Measurements from ENCODE around the gene FGF7.
"Not testable (repeated sequence)": the region's sequence is repeated elsewhere in the genome, so short reads cannot be mapped to it uniquely, and the experiment has no call there.

Gene FGF7

GRCh38 chr15:49423021-49423420 is at the start of gene FGF7:
Gene FGF7, plus strand, starts transcription at chr15:49423242. Its CDS starts 1,056 bp downstream, at chr15:49424298.
- DNase-seq = peak; percentile 55

GRCh38 chr15:49379996-49380395 is 43.0 kb upstream of the FGF7 start:
- no peak for DNase-seq

GRCh38 chr15:49380912-49381311 is 42.1 kb upstream of the FGF7 start:
- DNase-seq = no peak

GRCh38 chr15:49382394-49382793 is 40.6 kb upstream of the FGF7 start:
- no peak for DNase-seq

- DNase-seq = no peak
Measured at GRCh38 chr15:49383266-49383665, 39.8 kb upstream of the FGF7 start.

GRCh38 chr15:49387471-49387870 is 35.6 kb upstream of the FGF7 start:
- DNase-seq = no peak

- DNase-seq = not testable (repeated sequence)
Measured at GRCh38 chr15:49402515-49403296, 20.3 kb upstream of the FGF7 start.

GRCh38 chr15:49406352-49407118 is 16.5 kb upstream of the FGF7 start:
- DNase-seq = no peak

- DNase-seq = no peak
Measured at GRCh38 chr15:49410641-49411040, 12.4 kb upstream of the FGF7 start.

GRCh38 chr15:49412797-49413196 is 10.2 kb upstream of the FGF7 start:
- DNase-seq = no peak

- DNase-seq = no peak
Measured at GRCh38 chr15:49415149-49415548, 7.9 kb upstream of the FGF7 start.

GRCh38 chr15:49415638-49416037 is 7.4 kb upstream of the FGF7 start:
- no peak for DNase-seq

- no peak for DNase-seq
Measured at GRCh38 chr15:49418811-49419210, 4.2 kb upstream of the FGF7 start.

GRCh38 chr15:49421991-49422390 is 1.1 kb upstream of the FGF7 start:
- DNase-seq = peak; percentile 63

GRCh38 chr15:49423901-49424550 is 984 bp downstream of the FGF7 start:
- DNase-seq = no peak

- no peak for DNase-seq
Measured at GRCh38 chr15:49424954-49425353, 1.9 kb downstream of the FGF7 start.

- no peak for DNase-seq
Measured at GRCh38 chr15:49427372-49427771, 4.3 kb downstream of the FGF7 start.

GRCh38 chr15:49428409-49429095 is 5.5 kb downstream of the FGF7 start:
- no peak for DNase-seq

GRCh38 chr15:49430046-49430445 is 7.0 kb downstream of the FGF7 start:
- DNase-seq = no peak

GRCh38 chr15:49435174-49435573 is 12.1 kb downstream of the FGF7 start:
- no peak for DNase-seq

- DNase-seq = no peak
Measured at GRCh38 chr15:49436751-49437150, 13.7 kb downstream of the FGF7 start.

GRCh38 chr15:49438962-49439631 is 16.1 kb downstream of the FGF7 start:
- DNase-seq = no peak

Data from right forelimb (tissue), 1 donor.